ENCODE results near the gene AUTS2.

DNA sequence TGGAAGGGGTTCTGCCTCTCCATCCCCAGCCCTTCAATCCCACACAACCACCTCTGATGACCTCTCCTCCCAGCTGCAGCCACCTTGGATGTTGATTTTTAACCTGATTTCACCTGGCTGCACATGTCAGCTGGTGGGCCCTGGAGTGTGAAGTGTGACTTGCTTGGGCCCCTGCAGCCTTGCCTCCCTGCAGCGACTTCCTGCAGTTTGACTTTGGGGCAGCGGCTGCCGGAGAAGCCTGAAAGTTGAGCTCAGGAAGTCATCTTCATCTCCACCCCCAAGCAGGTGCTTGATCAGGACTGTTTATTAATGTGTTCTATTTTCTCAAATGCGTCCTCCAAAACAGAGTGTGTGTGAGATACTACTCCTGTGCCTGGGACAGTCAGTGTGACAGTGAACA lies 858.4 kb downstream of the AUTS2 start:
- TF ChIP-seq CTCF (IDR thresholded peaks at IDR 0.05; ENCODE audit: low read depth, low read length, missing input control) (no peak), RAD21 (IDR thresholded peaks at IDR 0.05) (no peak)
